ENCODE measurements around the gene GUCY1A1.

- TF ChIP-seq POLR2A (IDR thresholded peaks at IDR 0.05) (no peak), CTCF (IDR thresholded peaks at IDR 0.05) (no peak)
Measured at GRCh38 chr4:155658681-155659064, 8.0 kb upstream of the GUCY1A1 start.

Data from right lobe of liver (tissue), 4 donors.